Measurements from ENCODE around the gene NPLOC4.

NPLOC4 gene

DNA sequence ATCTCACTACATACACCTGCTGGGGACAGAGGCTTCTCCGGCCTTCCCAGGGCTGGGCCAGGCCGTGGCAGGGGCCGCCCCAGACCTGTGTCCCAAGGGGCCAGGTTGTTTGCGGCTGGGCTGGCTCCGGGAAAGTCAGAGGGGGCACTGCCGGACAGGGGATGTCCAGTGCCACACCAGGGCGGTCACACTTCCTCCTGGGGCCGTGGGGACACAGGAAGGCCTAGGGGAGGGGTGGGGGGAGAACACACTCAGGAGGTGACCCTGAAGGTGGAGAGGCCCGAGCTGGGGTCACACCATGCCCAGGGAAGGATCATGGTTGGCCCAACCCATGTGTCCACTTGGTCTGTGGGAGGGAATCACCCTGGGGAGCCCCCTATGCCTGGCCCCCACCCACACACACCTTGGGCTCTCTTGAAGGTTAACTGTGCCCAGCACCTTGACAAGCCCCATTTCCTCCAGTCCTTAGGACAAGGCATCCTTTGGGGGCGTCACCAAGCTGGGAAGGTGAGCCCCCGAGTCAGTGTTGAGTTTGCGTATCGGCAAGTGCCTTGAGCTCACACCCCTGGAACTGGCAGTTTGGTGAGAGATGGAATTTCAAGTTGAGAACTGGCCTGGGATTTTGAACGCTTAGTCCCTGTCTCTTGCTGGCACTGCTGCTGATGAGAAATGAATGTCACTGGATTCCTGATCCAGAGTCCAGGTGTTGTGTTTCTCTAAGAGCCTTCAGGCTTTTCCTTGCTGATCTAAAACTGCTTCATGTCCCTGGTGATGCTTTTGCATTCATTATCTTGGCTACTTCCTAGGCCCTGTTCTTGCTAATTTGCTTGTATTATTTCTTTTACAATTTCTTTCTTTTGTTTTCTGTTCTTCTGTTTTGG, 116.7 kb downstream of the NPLOC4 start:
- no peak overlapping the region for H3K27ac ChIP-seq (ENCODE audit: low read depth, low read length, severe bottlenecking)
- WGBS, 2 experiments (ENCODE audit: insufficient coverage in 2 of 2): 79% methylated on average over 14 of the region's 14 CpGs
- H3K36me3 ChIP-seq (ENCODE audit: control insufficient read depth, insufficient read depth, low read length): no peaks in the 10 kb centered on the region
- H3K9me3 ChIP-seq (ENCODE audit: control insufficient read depth, low read length): no peaks in the 10 kb centered on the region
- H3K4me1 ChIP-seq (ENCODE audit: control insufficient read depth, insufficient read depth, low read length, poor library complexity, severe bottlenecking): peaks cover 38% of the 10 kb centered on the region
- no peak overlapping the region for H3K4me3 ChIP-seq (ENCODE audit: extremely low read depth, insufficient read depth, low read length, poor library complexity, severe bottlenecking)

GRCh38 chr17:81519284-81520020, 117.5 kb downstream of the NPLOC4 start:
- H3K4me1 ChIP-seq (ENCODE audit: control insufficient read depth, insufficient read depth, low read length, poor library complexity, severe bottlenecking): peaks cover 38% of the 10 kb centered on the region

GRCh38 chr17:81518785-81519283, 118.1 kb downstream of the NPLOC4 start:
- H3K36me3 ChIP-seq (ENCODE audit: control insufficient read depth, insufficient read depth, low read length): no peaks in the 10 kb centered on the region
- H3K27ac ChIP-seq (ENCODE audit: low read depth, low read length, severe bottlenecking): no peak overlapping the region
- 1 to 2% methylated on average over 41 to 44 of the region's 47 CpGs for WGBS, 2 experiments (ENCODE audit: insufficient coverage in 2 of 2)
- H3K4me1 ChIP-seq (ENCODE audit: control insufficient read depth, insufficient read depth, low read length, poor library complexity, severe bottlenecking): peaks cover 40% of the 10 kb centered on the region
- H3K9me3 ChIP-seq (ENCODE audit: control insufficient read depth, low read length): no peaks in the 10 kb centered on the region
- H3K4me3 ChIP-seq (ENCODE audit: extremely low read depth, insufficient read depth, low read length, poor library complexity, severe bottlenecking): peak overlapping the region; percentile 30

More at GRCh38 chr17:81519284-81520020, 117.5 kb downstream of the NPLOC4 start:
- Histone ChIP-seq H3K4me3 (ENCODE audit: extremely low read depth, insufficient read depth, low read length, poor library complexity, severe bottlenecking) (peak overlapping the region; percentile 30), H3K36me3 (ENCODE audit: control insufficient read depth, insufficient read depth, low read length) (no peaks in the 10 kb centered on the region), H3K9me3 (ENCODE audit: control insufficient read depth, low read length) (no peaks in the 10 kb centered on the region), H3K27ac (ENCODE audit: low read depth, low read length, severe bottlenecking) (no peak overlapping the region)
- WGBS, 2 experiments (ENCODE audit: insufficient coverage in 2 of 2): 4 to 6% methylated on average over 49 to 51 of the region's 61 CpGs

- H3K36me3 ChIP-seq (ENCODE audit: control insufficient read depth, insufficient read depth, low read length): no peaks in the 10 kb centered on the region
- no peak overlapping the region for H3K27ac ChIP-seq (ENCODE audit: low read depth, low read length, severe bottlenecking)
- no peaks in the 10 kb centered on the region for H3K9me3 ChIP-seq (ENCODE audit: control insufficient read depth, low read length)
- WGBS, 2 experiments (ENCODE audit: insufficient coverage in 2 of 2): 20 to 22% methylated on average over 23 of the region's 24 CpGs
- H3K4me3 ChIP-seq (ENCODE audit: extremely low read depth, insufficient read depth, low read length, poor library complexity, severe bottlenecking): peak overlapping the region; percentile 30
- peaks cover 38% of the 10 kb centered on the region for H3K4me1 ChIP-seq (ENCODE audit: control insufficient read depth, insufficient read depth, low read length, poor library complexity, severe bottlenecking)
These were observed 118.7 kb downstream of the NPLOC4 start for GRCh38 chr17:81518113-81518784.

- Histone ChIP-seq H3K4me1 (ENCODE audit: control insufficient read depth, insufficient read depth, low read length, poor library complexity, severe bottlenecking) (peaks cover 38% of the 10 kb centered on the region), H3K36me3 (ENCODE audit: control insufficient read depth, insufficient read depth, low read length) (no peaks in the 10 kb centered on the region), H3K9me3 (ENCODE audit: control insufficient read depth, low read length) (no peaks in the 10 kb centered on the region), H3K4me3 (ENCODE audit: extremely low read depth, insufficient read depth, low read length, poor library complexity, severe bottlenecking) (peak overlapping the region; percentile 2), H3K27ac (ENCODE audit: low read depth, low read length, severe bottlenecking) (no peak overlapping the region)
- 45 to 51% methylated on average over 15 to 20 of the region's 24 CpGs for WGBS, 2 experiments (ENCODE audit: insufficient coverage in 2 of 2)
These were observed 119.4 kb downstream of the NPLOC4 start for GRCh38 chr17:81517339-81518112.

DNA sequence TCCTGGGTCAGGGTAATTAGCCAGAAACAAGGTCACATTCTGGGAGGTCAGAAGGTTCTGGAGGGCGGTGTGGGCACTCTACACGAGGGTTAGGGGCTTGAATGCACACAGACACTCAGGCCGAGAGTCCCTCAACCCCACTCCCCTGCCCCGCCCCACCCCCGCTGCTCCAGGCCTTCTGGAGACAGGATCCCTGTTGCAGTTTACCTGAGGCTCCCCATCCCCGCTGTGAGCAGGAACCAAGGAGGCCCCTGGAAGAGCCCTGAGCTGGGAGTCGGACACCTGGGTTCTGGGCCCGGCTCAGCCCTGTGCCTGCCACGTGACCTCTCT, 119.9 kb downstream of the NPLOC4 start:
- peaks cover 4% of the 10 kb centered on the region for H3K36me3 ChIP-seq (ENCODE audit: control insufficient read depth, insufficient read depth, low read length)
- WGBS, 2 experiments (ENCODE audit: insufficient coverage in 2 of 2): 92 to 95% methylated on average over 7 to 8 of the region's 9 CpGs
- H3K4me3 ChIP-seq (ENCODE audit: extremely low read depth, insufficient read depth, low read length, poor library complexity, severe bottlenecking): peak overlapping the region; percentile 61
- no peaks in the 10 kb centered on the region for H3K9me3 ChIP-seq (ENCODE audit: control insufficient read depth, low read length)
- H3K4me1 ChIP-seq (ENCODE audit: control insufficient read depth, insufficient read depth, low read length, poor library complexity, severe bottlenecking): peaks cover 38% of the 10 kb centered on the region
- H3K27ac ChIP-seq (ENCODE audit: low read depth, low read length, severe bottlenecking): no peak overlapping the region

DNA sequence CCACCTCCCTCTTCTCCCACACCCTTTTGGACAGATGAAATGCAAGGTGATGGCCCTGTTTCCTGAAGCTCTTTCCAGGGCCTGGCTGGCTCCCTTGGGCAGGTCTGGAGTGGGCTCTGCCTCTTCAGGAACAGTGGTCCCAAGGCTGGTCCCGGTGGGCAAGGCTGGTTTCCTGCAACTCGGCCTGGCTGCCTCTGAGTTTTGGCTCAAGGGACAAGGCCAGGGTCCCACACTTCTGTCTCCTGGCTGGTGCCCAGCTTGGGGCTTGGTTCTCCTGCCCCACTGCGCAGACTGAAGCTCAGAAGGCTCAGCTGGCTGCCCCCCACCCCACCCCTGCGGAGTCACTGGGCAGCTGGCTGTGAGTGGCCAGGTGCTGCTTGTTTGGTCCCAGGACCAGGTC, 120.5 kb downstream of the NPLOC4 start:
- H3K27ac ChIP-seq (ENCODE audit: low read depth, low read length, severe bottlenecking): no peak overlapping the region
- peak overlapping the region; percentile 61 for H3K4me3 ChIP-seq (ENCODE audit: extremely low read depth, insufficient read depth, low read length, poor library complexity, severe bottlenecking)
- no peaks in the 10 kb centered on the region for H3K9me3 ChIP-seq (ENCODE audit: control insufficient read depth, low read length)
- WGBS, 2 experiments (ENCODE audit: insufficient coverage in 2 of 2): 77 to 86% methylated on average over 3 to 4 of the region's 4 CpGs
- H3K4me1 ChIP-seq (ENCODE audit: control insufficient read depth, insufficient read depth, low read length, poor library complexity, severe bottlenecking): peaks cover 38% of the 10 kb centered on the region
- peaks cover 9% of the 10 kb centered on the region for H3K36me3 ChIP-seq (ENCODE audit: control insufficient read depth, insufficient read depth, low read length)

DNA sequence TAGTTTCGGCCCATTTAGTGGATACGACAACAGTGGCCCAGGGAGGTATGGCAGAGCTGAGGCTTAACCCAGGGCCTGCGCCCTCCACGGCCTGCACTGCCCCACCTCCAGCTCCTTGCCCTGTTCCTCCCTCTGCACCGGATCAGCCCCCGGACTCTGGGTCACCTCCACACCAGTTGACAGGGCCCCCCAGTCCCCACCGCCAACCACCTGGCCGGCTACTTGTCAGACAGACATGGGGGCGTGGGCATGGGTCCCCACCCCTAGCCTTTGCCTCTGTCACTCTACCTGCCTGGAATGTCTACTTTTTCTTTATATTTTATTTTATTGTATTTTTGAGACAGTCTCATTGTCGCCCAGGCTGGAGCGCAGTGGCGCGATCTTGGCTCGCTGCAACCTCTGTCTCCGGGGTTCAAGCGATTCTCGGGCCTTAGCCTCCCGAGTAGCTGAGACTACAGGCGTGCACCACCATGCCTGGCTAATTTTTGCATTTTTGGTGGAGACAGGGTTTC, 121.3 kb downstream of the NPLOC4 start:
- H3K9me3 ChIP-seq (ENCODE audit: control insufficient read depth, low read length): no peaks in the 10 kb centered on the region
- H3K36me3 ChIP-seq (ENCODE audit: control insufficient read depth, insufficient read depth, low read length): peaks cover 18% of the 10 kb centered on the region
- peak overlapping the region; percentile 92 for H3K27ac ChIP-seq (ENCODE audit: low read depth, low read length, severe bottlenecking)
- WGBS, 2 experiments (ENCODE audit: insufficient coverage in 2 of 2): 56 to 70% methylated on average over 14 to 17 of the region's 19 CpGs
- peak overlapping the region; percentile 61 for H3K4me3 ChIP-seq (ENCODE audit: extremely low read depth, insufficient read depth, low read length, poor library complexity, severe bottlenecking)
- H3K4me1 ChIP-seq (ENCODE audit: control insufficient read depth, insufficient read depth, low read length, poor library complexity, severe bottlenecking): peaks cover 38% of the 10 kb centered on the region

GRCh38 chr17:81514739-81515529, 122.0 kb downstream of the NPLOC4 start:
- Histone ChIP-seq H3K9me3 (ENCODE audit: control insufficient read depth, low read length) (no peaks in the 10 kb centered on the region), H3K36me3 (ENCODE audit: control insufficient read depth, insufficient read depth, low read length) (peaks cover 24% of the 10 kb centered on the region), H3K4me3 (ENCODE audit: extremely low read depth, insufficient read depth, low read length, poor library complexity, severe bottlenecking) (peak overlapping the region; percentile 61), H3K27ac (ENCODE audit: low read depth, low read length, severe bottlenecking) (peak overlapping the region; percentile 92), H3K4me1 (ENCODE audit: control insufficient read depth, insufficient read depth, low read length, poor library complexity, severe bottlenecking) (peaks cover 38% of the 10 kb centered on the region)
- WGBS, 2 experiments (ENCODE audit: insufficient coverage in 2 of 2): 0 to 1% methylated on average over 57 to 73 of the region's 82 CpGs

Measured in mesodermal cell (in vitro differentiated cells).